Retina (tissue), 1 donor: ENCODE data around the gene CPNE1.

Experiments
- DNase-seq: peaks from one replicate; pipeline ENCODE4 v3.0.0-alpha.2; 2016

Gene CPNE1

DNA sequence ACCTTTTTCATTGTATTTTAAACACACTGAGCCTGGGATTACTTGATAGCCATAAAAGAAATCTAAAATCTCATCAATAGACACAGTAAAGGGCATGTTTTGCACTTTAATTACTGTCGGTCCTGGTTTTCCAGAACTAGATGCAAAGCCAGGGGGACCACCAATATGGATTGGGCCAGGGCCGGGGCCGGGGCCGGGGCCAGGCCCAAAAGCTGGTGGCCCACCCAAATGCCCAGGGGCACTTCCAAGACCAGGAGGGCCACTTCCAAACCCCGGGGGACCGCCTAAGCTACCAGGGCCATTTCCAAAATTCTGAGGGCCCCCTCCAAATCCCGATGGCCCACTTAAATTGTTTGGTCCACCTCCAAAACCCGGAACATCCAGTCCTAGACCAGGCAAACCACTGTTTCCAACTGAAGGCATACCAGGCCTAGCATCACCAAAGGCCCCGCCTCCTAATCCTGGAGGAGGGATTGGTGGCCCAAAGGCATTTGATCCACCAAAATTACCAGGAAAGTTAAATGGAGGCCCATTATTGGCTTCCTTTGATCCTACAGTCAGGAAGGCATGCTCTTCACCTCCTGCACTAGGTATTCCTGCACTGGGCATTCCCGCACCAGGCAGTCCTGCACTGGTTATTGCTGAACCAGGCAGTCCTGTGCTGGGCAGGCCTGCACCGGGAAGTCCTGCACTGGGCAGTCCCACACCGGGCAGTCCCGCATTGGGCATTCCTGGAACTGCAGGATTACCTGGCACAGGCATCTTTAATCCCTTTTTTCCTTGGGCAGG is 11.9 kb downstream of the CPNE1 start:
- DNase-seq: no peak

DNA sequence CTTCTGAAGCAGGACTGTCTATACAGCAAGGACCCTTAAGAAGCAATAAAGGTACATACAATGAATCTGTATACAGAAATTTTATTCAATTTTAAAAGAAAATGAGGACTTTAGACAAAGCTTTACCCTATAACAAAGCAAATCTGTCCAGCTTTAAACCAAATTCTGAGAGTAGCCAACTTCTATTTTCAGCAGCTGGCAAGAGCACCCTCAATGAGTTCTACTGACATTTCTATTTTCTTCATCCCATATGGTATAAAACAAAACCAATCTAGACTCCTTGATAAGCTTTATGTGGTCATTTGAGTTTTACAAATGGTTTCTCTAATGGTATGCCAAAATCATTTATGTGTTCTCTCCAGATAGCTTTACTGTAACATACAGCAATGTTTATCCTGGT is 12.7 kb downstream of the CPNE1 start:
- DNase-seq: no peak

DNA sequence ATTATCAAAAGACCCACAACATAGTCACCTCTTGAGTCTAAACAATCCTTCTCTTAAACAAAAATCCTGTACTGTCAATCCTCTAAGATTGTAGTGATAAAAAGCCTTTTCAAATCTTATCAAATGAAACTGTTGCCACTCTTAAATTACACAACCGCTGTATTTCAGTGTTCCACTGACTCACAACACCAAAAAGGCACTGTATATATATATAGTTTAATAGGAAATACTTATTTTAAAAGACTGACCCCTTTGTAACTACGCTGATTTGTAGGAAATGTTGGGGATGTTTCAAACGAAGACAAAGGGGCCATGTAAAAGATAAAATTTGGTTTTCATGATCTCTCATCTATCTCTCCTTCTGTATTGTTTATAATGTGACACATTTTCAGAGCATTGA is 14.1 kb downstream of the CPNE1 start:
- DNase-seq: no peak

DNA sequence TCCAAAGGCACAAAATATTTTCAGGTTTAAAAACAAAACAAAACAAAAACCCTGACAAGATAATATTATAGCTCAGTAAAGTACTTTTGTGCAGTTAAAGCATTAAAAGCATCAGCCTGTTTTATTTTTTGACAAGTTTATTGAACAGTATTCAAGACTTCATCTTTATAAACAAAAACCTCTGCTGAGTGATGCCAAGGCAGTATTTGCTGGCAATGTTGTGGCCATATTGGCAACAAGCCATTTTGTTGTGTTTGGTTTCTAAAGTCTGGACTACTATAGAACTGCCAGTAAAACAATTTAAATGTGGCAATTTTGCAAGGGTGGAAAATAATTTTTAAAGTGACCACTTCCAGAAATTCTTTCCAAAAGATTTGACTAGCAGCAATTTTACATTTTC is 15.9 kb downstream of the CPNE1 start:
- DNase-seq: no peak

DNA sequence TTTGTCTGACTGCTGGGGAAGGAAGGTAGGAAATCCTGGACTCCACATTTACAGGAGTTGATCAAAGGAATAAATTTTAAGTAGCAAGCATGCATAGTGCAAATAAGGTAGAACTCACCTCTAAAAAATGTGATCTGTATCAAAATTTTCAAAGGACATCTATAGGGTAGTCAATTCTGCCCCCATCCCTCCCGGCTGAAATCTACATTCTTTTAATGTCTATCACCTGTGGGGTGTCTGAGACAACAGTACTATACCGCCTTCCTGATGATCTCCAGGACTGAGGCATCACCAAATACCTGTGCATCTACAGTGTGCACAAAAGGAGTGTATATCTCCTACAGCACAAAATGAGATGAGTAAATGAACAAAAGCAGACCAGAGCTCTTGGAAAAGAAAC is 19.9 kb downstream of the CPNE1 start:
- no peak for DNase-seq

DNA sequence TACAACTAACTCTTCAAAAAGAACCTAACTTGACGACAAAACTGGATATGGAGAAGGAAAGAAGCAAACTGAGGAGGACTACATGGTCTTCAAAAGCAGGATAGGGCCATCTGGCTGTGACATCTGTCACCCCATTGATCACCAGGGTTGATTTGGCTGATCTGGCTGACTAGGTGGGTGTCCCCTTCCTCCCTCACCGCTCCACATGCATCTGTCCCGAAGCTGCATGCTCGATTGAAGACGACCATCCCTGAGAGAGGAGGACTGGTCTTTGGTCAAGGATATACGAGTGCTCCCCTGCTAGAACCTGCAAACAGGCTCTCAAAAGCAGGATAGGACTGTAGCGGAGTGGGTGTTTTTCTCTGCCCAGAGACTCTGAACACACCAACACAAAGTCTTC is 21.7 kb downstream of the CPNE1 start:
- no peak for DNase-seq

DNA sequence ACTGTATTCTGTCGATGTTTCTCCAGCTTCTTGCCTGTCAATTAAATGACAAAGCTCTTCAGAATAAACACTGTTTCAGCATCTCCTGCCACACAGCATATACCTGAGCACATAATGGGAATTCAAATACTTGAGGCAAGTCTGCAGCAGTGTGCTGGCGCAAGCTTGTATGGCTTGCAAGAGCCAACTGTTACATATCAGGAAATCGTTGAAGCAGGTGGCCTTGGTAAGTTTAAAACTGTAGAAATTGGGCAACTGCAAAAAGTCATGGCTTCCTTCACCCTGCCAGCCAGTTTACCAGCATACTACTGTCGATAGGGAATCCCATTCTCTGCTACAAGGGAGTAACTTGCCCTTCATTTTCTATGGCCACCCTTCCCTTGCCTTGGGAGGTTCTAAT is 23.0 kb downstream of the CPNE1 start:
- DNase-seq: no peak

DNA sequence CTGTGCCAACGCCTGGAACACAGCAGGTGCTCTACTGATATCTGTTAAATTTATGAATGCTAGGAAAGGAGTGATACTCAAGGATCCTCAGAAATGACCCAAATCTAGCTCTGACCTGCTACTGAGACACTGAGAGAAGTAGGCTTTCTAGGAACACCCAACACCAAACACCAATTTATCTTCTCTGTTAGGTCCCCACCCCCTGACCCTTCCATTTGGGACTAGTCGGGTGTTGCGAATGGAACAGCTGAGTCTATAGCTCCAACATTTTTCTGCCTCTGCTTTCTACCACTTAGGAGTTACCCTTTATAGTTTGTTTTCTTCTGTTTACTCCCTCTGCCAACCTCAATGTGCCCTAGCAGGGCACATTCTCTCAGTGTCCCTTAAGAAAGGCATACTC is 24.0 kb downstream of the CPNE1 start:
- no peak for DNase-seq

DNA sequence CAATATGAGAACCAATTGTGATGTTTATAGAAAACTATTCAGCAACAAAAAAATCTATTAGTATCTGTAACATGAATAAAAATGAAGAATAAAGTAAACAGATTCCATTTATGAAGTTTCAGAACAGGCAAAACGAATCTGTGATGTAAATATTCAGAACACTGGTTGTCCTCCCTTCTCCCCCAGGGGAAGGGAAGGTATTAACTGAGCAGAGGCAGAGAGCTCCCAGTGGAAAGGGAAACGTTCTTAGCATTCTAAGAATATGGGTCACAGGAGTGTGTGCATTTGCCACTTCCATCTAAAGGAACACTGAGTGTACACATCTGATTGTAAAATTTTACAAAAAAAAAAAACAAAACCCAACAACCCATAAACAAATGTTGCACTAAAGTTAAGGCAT is 25.9 kb downstream of the CPNE1 start:
- DNase-seq: no peak

DNA sequence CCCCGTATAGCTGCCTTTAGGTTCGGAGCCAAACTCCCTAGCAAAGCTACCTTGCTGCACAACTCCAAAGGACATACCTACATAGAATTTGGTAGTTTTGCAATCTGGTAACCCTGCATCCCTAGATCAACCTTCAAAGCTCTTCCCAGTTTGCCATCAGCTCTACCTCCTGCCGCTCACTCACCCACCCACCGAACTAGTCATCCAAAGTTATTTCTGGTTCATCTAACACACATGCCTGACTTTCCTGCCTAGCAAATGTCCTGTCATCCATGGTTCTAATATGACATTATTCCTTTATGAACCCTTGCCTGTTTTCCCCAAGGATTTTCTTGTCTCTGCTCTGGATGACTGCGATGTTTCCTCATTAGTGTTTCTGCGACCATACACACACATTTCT is 27.4 kb downstream of the CPNE1 start:
- DNase-seq: peak; percentile 44

DNA sequence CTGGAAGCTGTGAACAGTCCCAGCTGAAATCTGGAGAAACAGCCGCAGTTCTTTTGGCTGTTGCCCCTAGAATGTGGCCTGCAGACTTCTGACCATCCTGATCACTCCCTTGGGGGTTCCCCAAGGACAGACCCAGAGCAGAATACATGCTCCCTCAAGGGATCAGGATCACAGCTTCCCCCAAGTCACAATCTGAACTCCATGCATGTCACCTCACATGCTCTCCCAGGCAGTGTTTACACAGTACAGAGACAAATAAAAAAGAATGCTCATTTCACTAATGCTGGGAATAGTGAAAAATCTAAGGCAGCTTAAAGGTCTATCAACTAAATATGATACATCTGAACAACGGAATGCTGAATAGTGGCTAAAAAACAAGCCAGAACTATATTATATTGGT is 28.6 kb downstream of the CPNE1 start:
- no peak for DNase-seq

DNA sequence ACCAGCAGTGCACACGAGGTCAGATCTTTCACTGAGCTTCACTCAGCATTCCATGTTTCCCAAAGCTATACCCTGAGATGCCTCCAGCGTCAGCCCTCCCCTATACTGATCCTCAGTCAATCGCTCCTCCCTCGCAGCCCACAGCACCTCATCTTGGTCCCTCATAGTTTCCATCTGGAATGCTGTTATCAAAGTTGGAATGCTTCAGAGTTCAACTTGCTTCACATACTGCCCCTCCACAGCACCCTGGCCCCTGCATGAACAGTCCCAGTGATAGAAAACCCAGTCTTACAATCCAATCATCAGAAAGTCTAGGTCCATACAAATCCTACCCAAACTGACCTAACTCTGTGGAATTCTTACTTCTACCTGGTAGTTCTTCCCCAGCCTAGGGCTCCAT is 29.0 kb downstream of the CPNE1 start:
- no peak for DNase-seq

DNA sequence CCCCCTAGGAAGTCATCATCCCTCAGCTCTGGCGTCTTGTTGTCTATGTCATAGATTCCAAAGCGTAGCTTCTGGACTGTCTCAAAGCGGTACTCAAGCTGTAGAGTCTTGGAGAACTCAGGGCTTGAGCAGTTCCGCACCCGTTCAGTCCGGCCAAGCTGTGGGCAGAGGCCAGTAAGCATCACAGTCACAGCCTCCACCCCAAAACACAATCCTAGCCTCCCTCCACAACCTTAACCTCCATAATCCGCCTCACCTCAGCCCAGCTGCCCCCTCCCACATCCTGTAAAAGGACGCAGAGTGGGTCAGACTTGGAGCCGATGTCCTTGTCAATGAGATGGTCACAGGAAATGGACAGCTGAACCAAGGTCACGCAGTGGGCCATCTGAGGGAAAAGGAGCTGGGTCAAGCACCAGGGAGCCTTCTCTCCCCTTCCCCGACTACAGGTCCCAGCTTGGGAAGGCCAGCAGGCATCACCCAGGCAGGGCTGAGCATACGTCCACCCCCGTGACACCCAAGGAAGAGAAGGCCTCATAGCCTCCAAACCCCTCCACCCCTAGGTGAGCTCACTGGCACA is 32.1 kb downstream of the CPNE1 start:
- no peak for DNase-seq

DNA sequence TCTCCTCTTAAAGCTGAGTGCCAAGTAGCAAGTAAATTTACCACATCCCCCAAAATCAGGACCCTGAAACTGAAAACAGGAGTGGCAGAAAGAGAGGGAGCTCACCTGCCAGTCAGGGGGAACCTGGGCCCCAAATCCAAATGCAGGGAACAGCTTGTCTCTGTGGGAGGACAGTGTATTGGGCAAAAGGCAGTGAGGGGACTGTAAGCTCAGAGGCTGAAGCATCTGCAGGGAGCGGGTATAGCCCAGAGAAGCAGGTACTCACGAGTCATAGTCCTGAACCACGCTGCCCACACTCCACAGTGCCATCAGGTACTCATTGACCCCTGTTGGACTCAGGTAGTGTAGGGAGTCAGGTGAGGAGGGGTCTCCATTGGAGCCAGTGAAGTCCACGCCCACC is 34.1 kb downstream of the CPNE1 start:
- no peak for DNase-seq

DNA sequence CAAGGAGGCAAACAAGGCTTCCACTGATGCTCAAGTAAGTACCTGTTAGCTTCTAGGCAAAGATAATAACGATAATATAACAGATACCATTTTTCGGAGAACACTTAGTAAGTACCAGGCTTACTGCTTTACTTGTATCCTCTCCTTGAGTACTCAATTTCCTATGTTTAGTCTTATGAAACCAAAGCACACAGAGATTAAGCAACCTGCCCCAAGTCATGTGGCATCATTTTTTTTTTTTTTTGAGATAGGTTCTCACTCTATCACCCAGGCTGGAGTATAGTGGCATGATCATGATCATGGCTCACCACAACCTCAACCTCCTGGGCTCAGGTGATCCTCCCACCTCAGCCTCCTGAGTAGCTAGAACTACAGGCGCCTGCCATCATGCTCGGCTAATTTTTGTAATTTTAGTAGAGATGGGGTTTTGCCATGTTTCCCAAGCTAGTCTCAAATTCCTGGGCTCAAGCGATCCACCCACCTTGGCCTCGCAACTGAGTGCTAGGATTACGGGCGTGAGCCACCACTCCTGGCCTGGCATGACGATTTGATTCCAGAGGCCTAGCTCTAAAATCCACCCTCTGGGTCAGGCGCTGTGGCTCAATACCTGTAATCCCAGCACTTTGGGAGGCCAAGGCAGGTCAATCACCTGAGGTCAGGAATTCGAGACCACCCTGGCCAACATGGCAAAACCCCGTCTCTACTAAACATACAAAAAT is 35.1 kb downstream of the CPNE1 start:
- no peak for DNase-seq

DNA sequence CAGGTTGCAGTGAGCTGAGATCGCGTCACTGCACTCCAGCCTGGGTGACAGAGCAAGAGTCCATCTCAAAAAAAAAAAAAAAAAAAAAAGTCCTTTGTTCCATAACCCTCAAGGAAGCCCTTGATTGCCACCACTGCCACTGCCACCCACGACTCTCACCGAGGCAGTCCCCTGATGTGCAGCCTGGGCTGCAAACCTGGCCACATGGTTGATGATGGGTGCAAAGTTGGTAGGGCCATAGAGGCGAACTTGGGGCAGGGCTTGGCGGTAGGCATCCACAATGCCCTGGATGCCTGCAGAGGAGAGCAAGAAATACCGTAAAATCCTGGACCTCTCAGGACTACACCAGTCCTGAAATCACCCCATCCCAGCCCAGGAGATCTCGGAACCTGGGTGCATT is 37.6 kb downstream of the CPNE1 start:
- no peak for DNase-seq

DNA sequence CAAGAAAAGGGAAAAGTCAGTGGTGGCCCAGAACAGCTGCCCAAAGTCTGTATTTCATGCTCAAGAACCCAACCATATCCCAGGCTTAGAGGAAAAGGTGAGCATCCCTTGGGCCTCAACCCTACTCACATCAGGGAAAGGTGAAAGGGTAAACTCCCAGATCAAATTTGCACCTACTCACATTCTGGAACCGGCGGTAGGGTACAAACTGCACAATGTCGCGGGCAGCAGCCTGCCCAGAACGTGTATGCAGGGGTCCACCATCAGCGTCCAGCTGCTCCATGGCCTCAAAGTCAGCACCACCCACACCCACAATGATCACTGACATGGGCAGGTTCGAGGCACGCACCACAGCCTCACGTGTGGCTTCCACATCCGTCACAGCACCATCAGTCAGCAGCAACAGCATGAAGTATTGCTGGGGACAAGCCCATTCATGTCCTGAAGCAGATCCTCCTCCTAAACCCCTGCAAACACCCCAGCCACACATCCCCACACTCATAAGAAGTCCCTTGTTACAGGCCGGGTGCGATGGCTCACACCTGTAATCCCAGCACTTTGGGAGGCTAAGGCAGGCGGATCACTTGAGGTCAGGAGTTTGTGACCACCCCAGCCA is 38.2 kb downstream of the CPNE1 start:
- DNase-seq: no peak

DNA sequence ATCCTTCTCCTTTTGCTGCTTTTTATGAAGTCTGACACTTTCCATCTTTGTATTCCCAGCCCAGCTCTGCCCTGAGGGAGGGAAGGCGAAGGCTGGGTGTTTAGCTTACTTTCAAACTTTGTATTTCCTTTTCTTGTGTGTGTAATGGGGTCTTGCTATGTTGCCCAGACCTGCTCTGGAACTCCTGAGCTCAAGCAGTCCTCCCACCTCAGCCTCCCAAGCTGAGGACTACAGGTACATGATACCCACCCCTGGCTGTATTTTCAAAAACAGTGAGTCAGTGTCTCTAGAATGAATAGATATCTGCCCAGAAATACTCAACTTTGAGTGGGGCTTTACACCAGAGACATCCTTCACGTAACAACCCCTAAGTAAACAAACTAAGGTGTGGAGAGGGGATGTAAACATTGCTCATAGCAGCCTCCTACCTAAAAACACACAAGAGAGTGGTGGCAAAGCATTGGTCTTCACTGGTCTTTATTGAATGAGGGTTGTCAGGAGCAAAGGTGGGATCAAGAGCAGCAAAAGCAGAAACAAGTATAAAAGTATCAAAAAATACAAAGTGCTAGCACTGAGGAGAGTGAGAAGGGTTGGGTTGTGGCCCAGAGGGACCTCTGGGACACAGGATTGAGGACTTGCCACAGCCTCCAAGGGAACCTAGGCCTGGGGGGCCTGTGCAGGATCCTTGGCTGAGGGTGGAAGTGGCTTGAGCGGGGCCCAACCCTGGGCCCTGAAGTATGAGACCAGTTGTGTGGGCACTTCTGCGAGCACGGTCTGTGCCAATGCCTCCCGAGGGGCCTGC is 38.9 kb downstream of the CPNE1 start:
- DNase-seq: no peak

DNA sequence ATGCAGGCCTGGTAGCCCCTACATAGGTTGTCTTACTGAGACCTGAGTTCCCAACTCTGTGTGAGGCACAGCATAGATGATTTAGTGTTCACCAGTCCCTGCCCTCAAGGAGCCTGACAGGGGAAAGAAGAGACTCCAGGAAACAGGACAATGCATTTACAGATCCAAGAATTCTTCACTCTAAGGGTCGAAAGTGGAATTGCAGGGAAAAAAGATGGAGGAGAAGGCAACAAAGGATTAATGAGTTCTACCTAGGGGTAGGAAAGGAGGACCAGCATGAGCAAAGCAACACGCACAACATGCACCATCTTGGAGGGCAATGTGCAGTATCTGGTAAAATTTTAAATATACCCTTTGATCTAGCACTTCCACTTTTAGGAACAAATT is 43.1 kb downstream of the CPNE1 start:
- no peak for DNase-seq

DNA sequence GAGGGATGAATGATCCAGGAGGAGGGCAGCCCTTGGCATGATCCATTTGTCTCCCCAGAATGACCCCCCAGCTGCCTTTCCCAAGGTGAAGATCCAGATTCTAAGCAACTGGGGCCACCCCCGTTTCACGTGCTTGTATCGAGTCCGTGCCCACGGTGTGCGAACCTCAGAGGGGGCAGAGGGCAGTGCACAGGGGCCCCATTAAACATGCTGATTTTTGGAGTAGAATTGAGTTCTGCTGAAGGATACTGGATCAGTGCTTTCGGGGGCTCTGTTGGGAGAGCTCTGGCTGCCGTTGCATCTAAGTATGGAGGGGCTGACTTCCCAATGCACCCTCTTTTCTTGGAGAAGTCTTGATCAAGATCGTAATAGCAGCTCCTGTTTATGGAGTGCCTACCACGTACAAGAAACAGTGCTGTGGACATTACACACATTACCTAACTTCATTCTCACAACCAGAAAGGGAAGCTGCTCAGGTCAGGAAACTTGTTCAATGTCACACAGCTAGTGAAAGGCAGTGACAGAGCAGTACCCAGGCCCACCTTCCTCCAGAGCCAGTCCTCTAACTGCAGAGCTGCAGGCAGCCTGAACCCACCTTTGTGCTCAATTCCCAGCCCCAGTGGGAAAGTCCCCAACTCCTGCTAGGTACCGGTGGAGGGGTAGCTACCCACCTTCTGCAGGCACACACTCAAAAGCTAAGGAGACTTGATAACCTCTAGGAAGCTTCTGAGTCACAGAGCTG is 43.7 kb downstream of the CPNE1 start:
- no peak for DNase-seq

DNA sequence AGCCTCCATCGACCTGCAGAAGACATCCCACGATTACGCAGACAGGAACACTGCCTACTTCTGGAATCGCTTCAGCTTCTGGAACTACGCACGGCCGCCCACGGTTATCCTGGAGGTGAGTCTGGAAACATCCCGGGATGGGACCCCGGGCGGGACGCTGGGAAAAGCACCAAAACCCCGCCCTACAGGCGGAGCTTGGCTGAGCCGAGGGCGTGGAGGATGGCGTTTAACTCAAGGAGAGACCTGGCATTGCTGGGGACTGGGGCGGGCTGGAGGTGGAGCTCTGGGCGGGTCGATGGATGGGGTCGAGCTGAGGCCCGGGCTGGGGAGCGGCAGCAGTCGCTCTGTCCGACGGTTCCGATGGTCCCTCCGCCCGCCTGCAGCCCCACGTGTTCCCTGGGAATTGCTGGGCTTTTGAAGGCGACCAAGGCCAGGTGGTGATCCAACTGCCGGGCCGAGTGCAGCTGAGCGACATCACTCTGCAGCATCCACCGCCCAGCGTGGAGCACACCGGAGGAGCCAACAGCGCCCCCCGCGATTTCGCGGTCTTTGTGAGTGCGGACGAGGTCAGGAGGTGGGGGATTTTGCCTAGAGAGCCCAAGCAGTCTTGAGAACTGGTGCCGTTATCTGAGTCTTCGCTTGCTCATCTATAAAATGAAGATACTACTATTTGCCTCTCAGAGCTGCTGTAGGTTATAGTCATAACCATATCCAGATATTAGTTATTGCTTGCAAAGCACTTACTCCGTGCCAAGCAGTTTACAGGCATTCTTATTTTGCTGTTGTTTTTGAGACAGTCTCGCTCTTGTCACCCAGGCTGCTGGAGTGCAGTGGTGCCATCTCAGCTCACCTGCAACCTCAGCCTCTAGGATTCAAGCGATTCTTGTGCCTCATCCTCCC is 45.3 kb downstream of the CPNE1 start:
- peak; percentile 88 for DNase-seq
